GM19351 (cell line): ENCODE data around the gene SCNN1A.

Experiments used
- ATAC-seq: cut with Tn5 transposase; IDR thresholded peaks from one replicate; pipeline ENCODE4 v1.9.1; 2021; ENCODE audit warnings: mild to moderate bottlenecking, moderate library complexity; ENCODE audit not compliant: unreplicated experiment

Gene SCNN1A

GRCh38 chr12:6384499-6385436 is 9.4 kb upstream of the SCNN1A start:
- no peak for ATAC-seq

- no peak for ATAC-seq
These were observed 8.5 kb upstream of the SCNN1A start, which contains the start of gene LTBR for GRCh38 chr12:6383572-6384498. Gene LTBR (plus strand): TSS chr12:6384162. CDS start chr12:6384359, 197 bp downstream.

GRCh38 chr12:6382982-6383381 is 7.6 kb upstream of the SCNN1A start:
- no peak for ATAC-seq

DNA sequence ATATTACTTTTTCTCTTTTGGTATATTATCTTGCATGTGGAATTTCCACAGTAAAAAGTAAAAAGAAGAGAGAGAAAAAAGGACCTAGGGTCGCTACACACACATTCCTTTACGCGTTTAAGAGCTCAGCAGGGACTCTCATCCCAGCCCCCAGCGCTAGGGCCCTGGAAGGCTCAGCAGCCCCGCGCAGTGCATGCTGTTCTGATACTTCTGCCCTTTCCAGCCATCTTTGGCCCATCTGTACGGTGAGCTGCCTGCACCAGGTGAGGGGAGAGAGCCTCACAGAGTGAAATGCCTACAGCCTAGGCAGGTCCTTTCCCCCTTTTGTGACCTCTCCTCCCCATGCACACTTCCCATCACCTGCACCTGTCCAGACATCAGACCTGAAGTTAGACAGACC is 7.0 kb upstream of the SCNN1A start:
- ATAC-seq: no peak

- no peak for ATAC-seq
These were observed 5.1 kb upstream of the SCNN1A start for GRCh38 chr12:6380141-6381121.

GRCh38 chr12:6378709-6379472 is 3.5 kb upstream of the SCNN1A start:
- no peak for ATAC-seq

GRCh38 chr12:6377667-6377994 is 2.3 kb upstream of the SCNN1A start:
- ATAC-seq: no peak

DNA sequence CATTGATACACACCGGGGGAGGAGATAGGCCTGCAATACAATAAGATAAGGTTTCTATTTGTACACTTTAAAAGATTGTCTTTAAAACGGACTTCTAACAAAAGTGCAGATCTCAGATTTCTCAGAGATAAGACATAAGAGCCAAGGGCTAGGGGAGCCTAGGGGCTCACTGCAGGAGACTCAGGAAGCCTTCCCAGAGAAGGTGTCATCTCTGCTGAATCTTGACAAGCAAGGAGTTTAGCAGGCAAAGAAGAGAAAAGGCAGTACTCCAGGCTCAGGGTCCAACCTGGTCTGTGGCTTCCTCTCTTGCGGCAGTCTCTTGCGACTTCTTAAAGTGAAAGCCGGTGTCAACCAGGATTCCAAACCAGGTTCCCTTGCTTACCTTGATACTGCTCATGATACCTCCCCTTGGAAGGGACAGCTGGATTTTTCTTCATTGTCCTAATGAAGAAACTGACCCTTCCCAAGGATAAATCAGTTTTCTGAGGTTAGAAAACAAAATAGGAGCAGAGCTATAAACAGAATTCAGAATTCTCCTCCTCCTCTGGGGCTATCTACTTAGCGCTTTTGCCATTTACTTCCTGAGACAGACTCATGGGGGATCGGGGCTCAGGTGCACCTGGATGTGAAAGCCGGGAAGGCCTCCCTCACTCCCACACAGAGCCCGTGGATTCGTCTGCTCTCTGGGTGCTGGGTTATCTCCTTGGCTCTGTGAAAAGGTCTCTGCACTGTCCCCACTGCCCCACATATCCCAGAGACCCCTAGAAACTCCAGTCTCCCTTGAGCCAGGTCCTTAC is 1.7 kb upstream of the SCNN1A start:
- ATAC-seq: no peak

DNA sequence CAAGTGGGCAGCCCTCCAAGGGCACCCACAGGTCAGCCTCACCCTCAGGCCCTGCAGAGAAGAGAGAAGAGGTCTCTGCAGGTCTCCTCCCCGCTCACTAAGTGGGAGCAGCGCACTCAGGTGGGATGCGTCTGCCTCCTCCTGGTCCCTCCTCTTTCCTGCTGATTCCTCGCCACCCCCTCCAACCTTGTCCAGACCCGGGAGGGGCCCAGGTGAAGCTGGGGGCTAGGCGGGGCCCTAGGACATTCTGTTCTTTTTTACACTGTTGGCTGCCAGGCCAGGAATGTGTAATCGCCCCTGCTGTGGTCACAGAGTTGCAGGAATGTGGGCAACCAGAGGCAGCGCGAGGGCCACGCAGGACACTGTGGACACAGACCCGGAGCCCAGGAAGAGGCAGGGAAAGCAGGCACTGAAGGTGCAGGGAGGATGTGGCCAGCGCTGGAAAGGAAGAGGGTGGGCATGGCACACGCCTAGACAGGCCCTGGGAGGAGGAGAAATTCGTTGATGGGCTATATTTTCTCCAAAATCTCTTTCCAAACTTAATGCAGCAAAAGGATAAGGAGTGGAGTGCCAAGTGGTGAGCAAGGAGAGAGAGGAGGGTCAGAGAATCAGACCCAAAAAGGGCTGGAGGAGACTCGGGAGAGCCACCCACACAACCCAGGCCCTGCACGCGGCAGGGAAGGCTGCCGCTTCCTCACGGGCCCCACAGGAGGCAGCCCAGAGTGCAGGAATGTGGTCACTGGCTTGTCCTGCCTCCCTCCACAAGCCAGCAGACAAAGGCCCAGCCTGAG is 911 bp upstream of the SCNN1A start:
- ATAC-seq: no peak

GRCh38 chr12:6374786-6375160 is 590 bp downstream of the SCNN1A start:
- no peak for ATAC-seq

GRCh38 chr12:6374028-6374785 is 1.2 kb downstream of the SCNN1A start:
- no peak for ATAC-seq

DNA sequence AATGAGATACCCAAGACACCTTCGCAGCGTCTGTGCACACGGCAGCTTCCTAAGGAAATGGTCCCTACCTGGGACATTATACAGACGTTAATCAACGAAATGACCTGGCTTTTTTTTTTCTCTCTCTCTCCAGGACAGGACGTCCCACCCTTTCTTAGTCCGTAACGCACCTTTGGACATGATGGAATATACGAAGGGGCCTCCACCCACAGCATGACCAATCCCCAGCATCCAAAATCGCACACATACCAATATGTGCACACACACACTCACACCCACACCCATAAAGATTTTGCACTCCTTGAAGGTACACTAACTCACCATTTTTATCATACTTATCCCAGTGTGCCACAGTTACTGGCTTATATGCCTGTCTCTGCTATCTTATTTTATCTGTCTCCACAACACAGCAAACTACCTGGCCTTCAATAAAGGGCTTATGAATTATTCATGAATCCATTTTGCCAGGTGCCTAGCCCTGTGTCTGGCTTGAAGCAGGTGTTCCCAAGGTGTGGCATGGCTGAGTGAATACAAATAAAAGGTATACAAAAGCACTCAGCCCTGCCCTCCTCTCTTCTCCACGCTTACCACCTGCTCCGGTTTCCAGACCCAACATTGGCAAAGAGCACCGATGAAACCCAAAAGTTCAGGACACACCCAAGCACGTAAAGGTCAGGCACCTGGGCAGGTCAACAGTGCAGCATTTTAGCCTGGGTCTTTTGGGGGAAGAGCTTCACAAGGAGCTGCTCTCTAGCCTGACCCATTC is 2.2 kb downstream of the SCNN1A start:
- no peak for ATAC-seq

DNA sequence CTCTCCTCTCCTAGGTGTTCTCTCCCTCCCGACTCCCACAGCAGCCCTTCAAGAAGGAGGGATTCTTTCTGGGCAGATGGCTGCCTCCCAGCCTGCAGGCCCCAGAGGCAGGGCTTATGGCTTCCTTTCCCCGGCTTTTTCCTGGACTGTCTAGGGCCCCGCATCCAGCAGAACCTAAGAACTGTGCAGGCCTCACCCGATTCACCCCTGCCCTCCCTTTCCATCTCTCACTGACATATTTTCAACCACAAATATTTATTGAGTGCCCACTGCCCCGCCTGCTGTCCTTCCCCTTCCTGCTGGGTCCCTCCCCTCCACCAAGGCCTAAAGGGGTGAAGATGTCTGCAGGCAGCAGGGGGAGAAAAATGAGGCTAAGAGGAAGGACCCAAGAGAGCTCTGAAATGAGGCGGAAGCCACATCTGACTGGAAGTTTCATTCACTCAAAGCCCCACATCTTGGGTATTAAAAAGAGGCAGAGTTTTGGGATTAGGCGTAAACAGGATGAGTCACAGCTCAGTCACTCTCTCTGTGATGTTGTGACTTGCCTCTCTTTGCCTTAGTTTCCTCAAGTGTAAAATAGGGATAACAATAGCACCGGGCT is 2.9 kb downstream of the SCNN1A start:
- ATAC-seq: no peak

DNA sequence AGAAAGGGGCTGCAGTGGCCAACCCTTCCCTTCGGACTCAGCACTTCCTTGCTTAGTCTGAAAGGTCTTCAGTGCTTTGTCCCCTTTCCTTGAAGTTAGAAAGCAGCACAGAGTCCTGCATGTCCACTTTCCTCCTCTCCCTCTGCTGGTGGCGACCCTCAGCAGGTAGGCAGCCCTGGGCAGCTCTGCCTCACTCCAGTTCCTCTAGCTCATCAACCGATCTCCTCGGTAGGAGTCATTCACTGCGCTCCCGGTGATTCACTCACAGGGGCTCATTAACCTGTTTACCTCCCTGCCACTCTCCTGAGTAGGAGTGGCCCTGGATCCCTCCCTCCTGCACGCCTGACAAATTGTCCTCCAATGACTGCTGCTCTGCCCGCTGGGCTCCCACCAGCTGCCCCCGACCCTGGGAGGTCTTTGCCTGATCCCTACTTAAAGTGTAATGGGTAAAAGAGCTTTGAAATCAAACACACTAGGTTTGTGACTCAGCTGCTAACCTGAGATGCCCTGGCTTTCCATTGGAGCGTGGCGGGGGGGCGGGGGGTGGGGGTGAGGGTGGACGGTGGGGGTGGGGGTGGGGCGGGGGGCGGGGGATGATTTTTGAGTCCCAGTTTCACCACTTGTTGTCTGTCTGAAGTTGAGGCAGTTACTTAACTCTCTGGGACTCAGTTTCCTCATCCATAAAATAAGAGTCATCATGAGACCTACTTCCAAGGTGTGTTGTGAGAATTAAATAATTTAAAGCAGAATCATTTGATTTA is 4.2 kb downstream of the SCNN1A start:
- ATAC-seq: no peak

- no peak for ATAC-seq
These were observed 4.8 kb downstream of the SCNN1A start for GRCh38 chr12:6370576-6370935.
